NCI-H526 treated with DMSO at 0.1 percent for 48 hours (cell line): ENCODE data around the gene GBA2.

Experiments used
- DNase-seq: peaks from one replicate; lab custom pipeline; 2025; lab: John Stamatoyannopoulos, UW

GBA2 gene

GRCh38 chr9:35714579-35715252 is 34.3 kb downstream of the GBA2 start:
- no peak for DNase-seq

GRCh38 chr9:35714123-35714522 is 34.9 kb downstream of the GBA2 start:
- no peak for DNase-seq

- DNase-seq = no peak
Measured at GRCh38 chr9:35713578-35713977, 35.5 kb downstream of the GBA2 start.

GRCh38 chr9:35712762-35713400 is 36.1 kb downstream of the GBA2 start:
- DNase-seq = no peak

- no peak for DNase-seq
Measured at GRCh38 chr9:35711501-35712428, 37.3 kb downstream of the GBA2 start.

- no peak for DNase-seq
Measured at GRCh38 chr9:35710818-35711500, 38.1 kb downstream of the GBA2 start.

GRCh38 chr9:35708146-35708545 is 40.9 kb downstream of the GBA2 start:
- no peak for DNase-seq

GRCh38 chr9:35706951-35707350 is 42.1 kb downstream of the GBA2 start:
- no peak for DNase-seq

- no peak for DNase-seq
Measured at GRCh38 chr9:35705836-35706430, 43.1 kb downstream of the GBA2 start.

- no peak for DNase-seq
Measured at GRCh38 chr9:35705372-35705771, 43.7 kb downstream of the GBA2 start.

GRCh38 chr9:35703906-35704672 is 44.9 kb downstream of the GBA2 start:
- no peak for DNase-seq

GRCh38 chr9:35702696-35703095 is 46.3 kb downstream of the GBA2 start:
- DNase-seq = no peak

GRCh38 chr9:35700942-35701341 is 48.1 kb downstream of the GBA2 start:
- no peak for DNase-seq

GRCh38 chr9:35700031-35700430 is 49.0 kb downstream of the GBA2 start:
- no peak for DNase-seq

GRCh38 chr9:35698231-35698630 is 50.8 kb downstream of the GBA2 start:
- DNase-seq = no peak

GRCh38 chr9:35697486-35697885 is 51.5 kb downstream of the GBA2 start:
- DNase-seq = no peak

- DNase-seq = no peak
Measured at GRCh38 chr9:35696520-35697215, 52.4 kb downstream of the GBA2 start.

- no peak for DNase-seq
Measured at GRCh38 chr9:35695943-35696401, 53.1 kb downstream of the GBA2 start.

GRCh38 chr9:35691757-35692301 is 57.2 kb downstream of the GBA2 start:
- no peak for DNase-seq

GRCh38 chr9:35691334-35691650 is 57.7 kb downstream of the GBA2 start:
- DNase-seq = no peak
